Ascending aorta (tissue), 2 donors: ENCODE results near the gene CENPU. TPM values are rescaled to one million over a fixed set of nuclear protein-coding genes. Genes with fewer than 3 reads are reported as not detected.

ENCODE experiments used
- DNase-seq, 2 donors: peaks; one replicate each; pipeline ENCODE4 v3.0.0-alpha.2; 2019; ENCODE audit warnings: low spot score in 2 of 2
- H3K27ac ChIP-seq, 2 donors: fragments of 200-600 bp; sonication (generic); one replicate each; pipeline ENCODE4 v1.5.1; 2016 to 2017; ENCODE audit warnings: mild to moderate bottlenecking in 1 of 2
- H3K27me3 ChIP-seq: fragments of 200-600 bp; sonication (generic); one replicate; pipeline ENCODE4 v1.5.1; 2017
- H3K36me3 ChIP-seq, 2 donors: fragments of 200-600 bp; sonication (generic); one replicate each; pipeline ENCODE4 v1.5.1; 2016
- H3K4me1 ChIP-seq, 2 donors: fragments of 200-600 bp; sonication (generic); one replicate each; pipeline ENCODE4 v1.5.1; 2016 to 2017; ENCODE audit warnings: mild to moderate bottlenecking in 1 of 2
- H3K4me3 ChIP-seq, 2 donors: fragments of 200-600 bp; sonication (generic); one replicate each; pipeline ENCODE4 v1.5.1; 2016 to 2017; ENCODE audit warnings: mild to moderate bottlenecking in 1 of 2
- H3K9me3 ChIP-seq, 2 donors: fragments of 200-600 bp; sonication (generic); one replicate each; pipeline ENCODE4 v1.5.1; 2016
- CTCF ChIP-seq, 3 experiments: fragments of 200-600 bp in 2 of 3; fragments of 450-650 bp in 1 of 3; sonication (generic) in 2 of 3; IDR thresholded peaks; one replicate each; pipeline ENCODE4 v1.5.1; 2016 to 2019; ENCODE audit warnings: antibody characterized with exemption in 3 of 3, mild to moderate bottlenecking in 1 of 3, moderate library complexity in 1 of 3
- intact Hi-C: fragments of 100-400 bp; cut with DNase I; formaldehyde crosslinking; loops from one replicate; pipeline ENCODE4 v1.15.1; 2023
- total RNA-seq: library from RNA; depleted of rRNA; stranded (reverse); fragments of >200 nt; gene quantifications from one replicate; pipeline ENCODE4 v1.1.0, GENCODE V29; 2016

Gene CENPU
- total RNA-seq, 1 donor from 2014 or later: not detected

- no peak for TF ChIP-seq CTCF (IDR thresholded peaks at IDR 0.05)
- H3K27me3 ChIP-seq: no peaks in the 10 kb centered on the region
- intact Hi-C loops: no loop called here
- no peaks in the 10 kb centered on the region for H3K4me1 ChIP-seq
- no peaks in the 10 kb centered on the region for H3K9me3 ChIP-seq
- H3K4me3 ChIP-seq: peak overlapping the region in 1 of 2 donors; percentile 5
- H3K27ac ChIP-seq: no peak overlapping the region
- peaks cover 17 to 45% of the 10 kb centered on the region in 2 donors for H3K36me3 ChIP-seq
- DNase-seq: peak in 1 of 2 donors; percentile 45
Measured at GRCh38 chr4:184775854-184776555, 42.1 kb upstream of the CENPU start.

- intact Hi-C loops: no loop called here
- H3K4me1 ChIP-seq: no peaks in the 10 kb centered on the region
- no peaks in the 10 kb centered on the region for H3K9me3 ChIP-seq
- H3K27me3 ChIP-seq: no peaks in the 10 kb centered on the region
- DNase-seq: no peak
- no peak for TF ChIP-seq CTCF (IDR thresholded peaks at IDR 0.05)
- peaks cover 13 to 47% of the 10 kb centered on the region in 2 donors for H3K36me3 ChIP-seq
- H3K27ac ChIP-seq: no peak overlapping the region
- H3K4me3 ChIP-seq: no peak overlapping the region
Measured at GRCh38 chr4:184774152-184774551, 40.3 kb upstream of the CENPU start.

- Histone ChIP-seq H3K4me1 (no peaks in the 10 kb centered on the region), H3K9me3 (no peaks in the 10 kb centered on the region), H3K36me3 (peaks cover 26 to 61% of the 10 kb centered on the region in 2 donors), H3K27me3 (no peaks in the 10 kb centered on the region), H3K27ac (no peak overlapping the region), H3K4me3 (no peak overlapping the region)
- no peak for TF ChIP-seq CTCF (IDR thresholded peaks at IDR 0.05)
- DNase-seq: no peak
- intact Hi-C loops: no loop called here
Measured at GRCh38 chr4:184771416-184771815, 37.5 kb upstream of the CENPU start.

GRCh38 chr4:184769141-184769765 lies 35.4 kb upstream of the CENPU start:
- H3K4me3 ChIP-seq: no peak overlapping the region
- no peak for DNase-seq
- no peaks in the 10 kb centered on the region for H3K27me3 ChIP-seq
- intact Hi-C loops: no loop called here
- no peaks in the 10 kb centered on the region for H3K9me3 ChIP-seq
- no peak overlapping the region for H3K27ac ChIP-seq
- peaks cover 34 to 81% of the 10 kb centered on the region in 2 donors for H3K36me3 ChIP-seq
- TF ChIP-seq CTCF (IDR thresholded peaks at IDR 0.05): no peak
- no peaks in the 10 kb centered on the region for H3K4me1 ChIP-seq

GRCh38 chr4:184768296-184768695 lies 34.4 kb upstream of the CENPU start:
- Histone ChIP-seq H3K4me3 (no peak overlapping the region), H3K27ac (no peak overlapping the region), H3K9me3 (no peaks in the 10 kb centered on the region), H3K36me3 (peaks cover 34 to 81% of the 10 kb centered on the region in 2 donors), H3K4me1 (no peaks in the 10 kb centered on the region), H3K27me3 (no peaks in the 10 kb centered on the region)
- peak in 1 of 2 donors; percentile 30 for DNase-seq
- TF ChIP-seq CTCF (IDR thresholded peaks at IDR 0.05): no peak
- intact Hi-C loops: no loop called here
